Hepatocyte (in vitro differentiated cells): ENCODE data around the gene GZMH. TPM values are rescaled to one million over a fixed set of nuclear protein-coding genes. Genes with fewer than 3 reads are reported as not detected.

ENCODE experiments used
- DNase-seq: peaks from one replicate; pipeline ENCODE4 v3.0.0-alpha.2; 2016; ENCODE audit warnings: low spot score
- H2AFZ ChIP-seq: fragments of 200-600 bp; sonication (generic); 2 replicates; pipeline ENCODE4 v1.6.0; 2016; ENCODE audit warnings: antibody characterized with exemption, mild to moderate bottlenecking
- H3K27ac ChIP-seq: fragments of 200-600 bp; sonication (generic); 2 replicates; pipeline ENCODE4 v1.5.1; 2016; ENCODE audit warnings: mild to moderate bottlenecking
- H3K27me3 ChIP-seq: fragments of 200-600 bp; sonication (generic); 2 replicates; pipeline ENCODE4 v1.6.1; 2016
- H3K36me3 ChIP-seq: fragments of 200-600 bp; sonication (generic); replicated peaks from 2 replicates; pipeline ENCODE4 v1.5.1; 2016; ENCODE audit warnings: low read depth; ENCODE audit not compliant: insufficient read depth
- H3K4me1 ChIP-seq: fragments of 200-600 bp; sonication (generic); 2 replicates; pipeline ENCODE4 v1.5.1; 2016; ENCODE audit warnings: mild to moderate bottlenecking, moderate library complexity; ENCODE audit not compliant: insufficient read depth
- H3K4me2 ChIP-seq: fragments of 200-600 bp; sonication (generic); 2 replicates; pipeline ENCODE4 v1.6.0; 2016
- H3K4me3 ChIP-seq: fragments of 200-600 bp; sonication (generic); 2 replicates; pipeline ENCODE4 v1.5.1; 2016; ENCODE audit warnings: mild to moderate bottlenecking
- H3K79me2 ChIP-seq: fragments of 200-600 bp; sonication (generic); 2 replicates; pipeline ENCODE4 v1.6.0; 2017; ENCODE audit warnings: mild to moderate bottlenecking
- H3K9me2 ChIP-seq: fragments of 200-600 bp; sonication (generic); replicated peaks from 2 replicates; pipeline ENCODE4 v1.6.0; 2017; ENCODE audit warnings: mild to moderate bottlenecking; ENCODE audit not compliant: insufficient read depth
- H3K9me3 ChIP-seq: fragments of 200-600 bp; sonication (generic); 2 replicates; pipeline ENCODE4 v1.5.1; 2016; ENCODE audit warnings: low read depth, mild to moderate bottlenecking
- H4K20me1 ChIP-seq: fragments of 200-600 bp; sonication (generic); 2 replicates; pipeline ENCODE4 v1.6.0; 2016; ENCODE audit warnings: mild to moderate bottlenecking; ENCODE audit not compliant: insufficient read depth, poor library complexity, severe bottlenecking
- EZH2 ChIP-seq: fragments of 200-600 bp; sonication (generic); IDR thresholded peaks from 2 replicates; pipeline ENCODE4 v1.6.1; 2016; ENCODE audit warnings: antibody characterized with exemption, mild to moderate bottlenecking, borderline replicate concordance
- EZH2phosphoT487 ChIP-seq: fragments of 200-600 bp; sonication (generic); IDR thresholded peaks from one replicate; pipeline ENCODE4 v1.6.1; 2018; ENCODE audit warnings: antibody characterized with exemption, mild to moderate bottlenecking, low read depth, moderate library complexity; ENCODE audit not compliant: unreplicated experiment, severe bottlenecking
- whole genome bisulfite sequencing: methylation state at CpG from one replicate; pipeline ENCODE4 v1.1.6; 2016; ENCODE audit warnings: low lambda C conversion rate; ENCODE audit errors: missing lambda C conversion rate; 5-methylcytosine and 5-hydroxymethylcytosine counted together
- polyA plus RNA-seq: library from polyadenylated mRNA; unstranded; fragments of >200 nt; fragmentation: Nextera tagmentation; extraction: Ambion mirVana; gene quantifications from 2 replicates; pipeline ENCODE4 v1.2.1, GENCODE V29; 2016
- total RNA-seq: library from RNA; depleted of rRNA; stranded (reverse); fragments of >200 nt; gene quantifications from 2 replicates; pipeline ENCODE4 v1.2.3, GENCODE V29; 2014
- TF ChIP-seq, protein P1 (sequence below): fragments of 200-600 bp; sonication (generic); IDR thresholded peaks from 2 replicates; pipeline ENCODE4 v1.5.1; 2016; ENCODE audit warnings: antibody characterized with exemption, mild to moderate bottlenecking; ENCODE audit not compliant: poor library complexity

The GZMH gene
- total and polyA plus RNA-seq, 2 experiments from 2014 or later, result not detected

DNA sequence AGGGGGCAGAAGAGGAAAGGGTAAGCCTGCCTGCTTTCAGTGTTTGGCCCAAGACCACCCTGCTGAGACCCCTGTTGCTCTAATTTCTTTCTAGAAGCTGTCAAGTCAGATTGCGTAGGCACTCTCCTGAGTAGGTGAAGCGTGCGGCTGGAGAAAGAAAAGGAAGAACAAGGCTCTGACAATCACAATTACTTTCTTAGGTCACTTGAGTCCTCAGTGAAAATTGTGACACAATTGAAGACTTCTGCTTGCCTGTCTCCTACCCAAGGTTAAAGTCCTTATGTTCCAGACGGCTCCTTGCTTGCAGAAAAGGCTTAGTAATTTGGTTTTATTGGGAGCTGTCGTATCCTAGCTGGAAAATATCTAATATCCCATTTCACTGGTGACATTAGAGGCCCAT lies 32.7 kb downstream of the GZMH start:
- H2AFZ ChIP-seq, result no peak overlapping the region
- H3K36me3 ChIP-seq, result no peaks in the 10 kb centered on the region
- no peak overlapping the region for H3K4me2 ChIP-seq
- 74% methylated on average over 5 of the region's 5 CpGs for WGBS
- no peak overlapping the region for H3K4me3 ChIP-seq
- no peak overlapping the region for H3K27ac ChIP-seq
- H3K27me3 ChIP-seq, result no peaks in the 10 kb centered on the region
- H3K9me2 ChIP-seq, result no peaks in the 10 kb centered on the region
- no peaks in the 10 kb centered on the region for H3K79me2 ChIP-seq
- no peaks in the 10 kb centered on the region for H3K9me3 ChIP-seq
- TF ChIP-seq EZH2phosphoT487 (no peak), EZH2 (no peak)
- TF ChIP-seq, protein P1, sequence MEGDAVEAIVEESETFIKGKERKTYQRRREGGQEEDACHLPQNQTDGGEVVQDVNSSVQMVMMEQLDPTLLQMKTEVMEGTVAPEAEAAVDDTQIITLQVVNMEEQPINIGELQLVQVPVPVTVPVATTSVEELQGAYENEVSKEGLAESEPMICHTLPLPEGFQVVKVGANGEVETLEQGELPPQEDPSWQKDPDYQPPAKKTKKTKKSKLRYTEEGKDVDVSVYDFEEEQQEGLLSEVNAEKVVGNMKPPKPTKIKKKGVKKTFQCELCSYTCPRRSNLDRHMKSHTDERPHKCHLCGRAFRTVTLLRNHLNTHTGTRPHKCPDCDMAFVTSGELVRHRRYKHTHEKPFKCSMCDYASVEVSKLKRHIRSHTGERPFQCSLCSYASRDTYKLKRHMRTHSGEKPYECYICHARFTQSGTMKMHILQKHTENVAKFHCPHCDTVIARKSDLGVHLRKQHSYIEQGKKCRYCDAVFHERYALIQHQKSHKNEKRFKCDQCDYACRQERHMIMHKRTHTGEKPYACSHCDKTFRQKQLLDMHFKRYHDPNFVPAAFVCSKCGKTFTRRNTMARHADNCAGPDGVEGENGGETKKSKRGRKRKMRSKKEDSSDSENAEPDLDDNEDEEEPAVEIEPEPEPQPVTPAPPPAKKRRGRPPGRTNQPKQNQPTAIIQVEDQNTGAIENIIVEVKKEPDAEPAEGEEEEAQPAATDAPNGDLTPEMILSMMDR, result no peak
- no peaks in the 10 kb centered on the region for H3K4me1 ChIP-seq
- no peaks in the 10 kb centered on the region for H4K20me1 ChIP-seq
- DNase-seq, result no peak

- no peaks in the 10 kb centered on the region for H3K9me3 ChIP-seq
- WGBS, result 90% methylated on average over 3 of the region's 3 CpGs
Observed at GRCh38 chr14:24576182-24576581, 33.3 kb downstream of the GZMH start, which contains the start of gene CTSG. Gene CTSG, minus strand, starts transcription at chr14:24576250. Its CDS starts 27 bp downstream, at chr14:24576223.

DNA sequence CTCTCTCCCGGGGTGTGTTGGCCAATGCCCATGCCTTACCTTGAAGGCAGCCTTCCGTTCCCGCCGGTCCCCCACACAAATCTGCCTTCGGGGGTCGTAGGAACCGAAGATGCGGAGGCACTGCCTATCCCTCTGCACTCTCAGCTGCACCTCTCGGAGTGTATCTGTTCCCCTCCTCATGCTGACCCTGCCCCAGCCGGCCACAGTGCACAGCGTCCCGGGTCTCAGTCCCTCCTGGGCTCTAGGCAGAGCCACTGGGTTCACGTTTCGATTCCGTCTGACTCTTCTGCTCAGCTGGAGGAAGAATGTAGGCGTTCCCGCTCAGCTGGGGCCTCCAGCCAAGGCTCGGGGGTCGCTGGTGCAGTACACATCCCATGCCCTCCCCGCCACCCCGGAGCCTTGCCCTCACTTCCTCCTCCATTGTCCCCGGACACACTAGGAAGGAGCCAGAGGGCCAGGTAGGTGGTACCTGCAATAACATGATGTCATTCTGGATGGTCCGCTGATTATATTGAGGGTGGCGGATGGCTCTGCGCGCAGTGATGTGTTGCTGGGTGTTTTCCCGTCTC lies 35.2 kb downstream of the GZMH start:
- no peaks in the 10 kb centered on the region for H3K4me1 ChIP-seq
- TF ChIP-seq EZH2, result no peak
- no peak for TF ChIP-seq EZH2phosphoT487
- TF ChIP-seq, protein P1, result no peak
- H3K9me2 ChIP-seq, result no peaks in the 10 kb centered on the region
- no peak overlapping the region for H3K4me3 ChIP-seq
- H3K9me3 ChIP-seq, result no peaks in the 10 kb centered on the region
- no peak for DNase-seq
- H3K36me3 ChIP-seq, result no peaks in the 10 kb centered on the region
- H3K79me2 ChIP-seq, result no peaks in the 10 kb centered on the region
- 87% methylated on average over 26 of the region's 27 CpGs for WGBS
- H3K27me3 ChIP-seq, result no peaks in the 10 kb centered on the region
- H2AFZ ChIP-seq, result no peak overlapping the region
- no peak overlapping the region for H3K27ac ChIP-seq
- no peak overlapping the region for H3K4me2 ChIP-seq
- no peaks in the 10 kb centered on the region for H4K20me1 ChIP-seq

More at GRCh38 chr14:24576182-24576581, 33.3 kb downstream of the GZMH start, which contains the start of gene CTSG:
- H3K4me3 ChIP-seq, result no peak within 1 kb of the TSS
- H2AFZ ChIP-seq, result no peak within 1 kb of the TSS
- no peak for TF ChIP-seq EZH2
- TF ChIP-seq EZH2phosphoT487, result no peak
- TF ChIP-seq, protein P1, result no peak
- DNase-seq, result no peak
- H3K36me3 ChIP-seq, result no peaks in the 10 kb centered on the region
- no peak within 1 kb of the TSS for H3K27ac ChIP-seq
- H4K20me1 ChIP-seq, result no peaks in the 10 kb centered on the region
- H3K4me2 ChIP-seq, result no peak within 1 kb of the TSS
- no peaks in the 10 kb centered on the region for H3K79me2 ChIP-seq
- H3K9me2 ChIP-seq, result no peaks in the 10 kb centered on the region
- no peaks in the 10 kb centered on the region for H3K27me3 ChIP-seq
- no peaks in the 10 kb centered on the region for H3K4me1 ChIP-seq
